ENCODE data around the gene SHISA6. TPM values are rescaled to one million over a fixed set of nuclear protein-coding genes. Genes with fewer than 3 reads are reported as not detected.

The SHISA6 gene
- total RNA-seq, 2 experiments from 2014 or later, result not detected

DNA sequence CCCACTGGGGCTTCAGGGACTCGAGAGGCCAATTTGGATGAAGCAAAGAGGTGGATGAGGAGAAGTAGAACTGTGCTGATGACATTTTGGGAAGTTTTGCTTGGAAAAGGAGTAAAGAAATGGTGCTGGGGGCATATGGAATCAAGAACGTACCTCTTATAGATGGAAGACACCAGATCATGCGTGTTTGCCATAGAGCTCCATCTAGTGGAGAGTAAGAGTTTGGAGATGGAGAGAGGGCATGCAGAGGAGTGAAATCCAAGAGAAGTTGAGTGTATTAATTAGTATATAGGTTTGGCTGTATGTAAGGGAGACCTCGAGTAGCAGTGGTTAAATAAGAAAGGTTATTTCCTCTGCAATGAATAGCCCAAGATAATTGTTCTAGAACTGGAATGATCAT lies 56.0 kb downstream of the SHISA6 start:
- no peak overlapping the region for H3K27ac ChIP-seq (ENCODE audit: low read depth, low read length, poor library complexity, severe bottlenecking)
- no peaks in the 10 kb centered on the region for H3K36me3 ChIP-seq (ENCODE audit: insufficient read depth, low read length)
- no peaks in the 10 kb centered on the region for H4K20me1 ChIP-seq (ENCODE audit: insufficient read depth, low read length)
- POLR2A ChIA-PET, result no interaction called here
- no peaks in the 10 kb centered on the region for H3K4me1 ChIP-seq (ENCODE audit: insufficient read depth, low read length, poor library complexity, severe bottlenecking)
- intact Hi-C loops (cut with micrococcal nuclease; ENCODE audit: unreplicated experiment), result no loop called here
- H2AFZ ChIP-seq (ENCODE audit: low read length), result no peak overlapping the region
- CTCF ChIA-PET (ENCODE audit: unreplicated experiment), result no interaction called here
- H3K9me3 ChIP-seq (ENCODE audit: low read length), result no peaks in the 10 kb centered on the region
- no peak for TF ChIP-seq EZH2phosphoT487 (IDR thresholded peaks at IDR 0.05; ENCODE audit: borderline replicate concordance, low read depth, low read length)
- TF ChIP-seq, protein P1, sequence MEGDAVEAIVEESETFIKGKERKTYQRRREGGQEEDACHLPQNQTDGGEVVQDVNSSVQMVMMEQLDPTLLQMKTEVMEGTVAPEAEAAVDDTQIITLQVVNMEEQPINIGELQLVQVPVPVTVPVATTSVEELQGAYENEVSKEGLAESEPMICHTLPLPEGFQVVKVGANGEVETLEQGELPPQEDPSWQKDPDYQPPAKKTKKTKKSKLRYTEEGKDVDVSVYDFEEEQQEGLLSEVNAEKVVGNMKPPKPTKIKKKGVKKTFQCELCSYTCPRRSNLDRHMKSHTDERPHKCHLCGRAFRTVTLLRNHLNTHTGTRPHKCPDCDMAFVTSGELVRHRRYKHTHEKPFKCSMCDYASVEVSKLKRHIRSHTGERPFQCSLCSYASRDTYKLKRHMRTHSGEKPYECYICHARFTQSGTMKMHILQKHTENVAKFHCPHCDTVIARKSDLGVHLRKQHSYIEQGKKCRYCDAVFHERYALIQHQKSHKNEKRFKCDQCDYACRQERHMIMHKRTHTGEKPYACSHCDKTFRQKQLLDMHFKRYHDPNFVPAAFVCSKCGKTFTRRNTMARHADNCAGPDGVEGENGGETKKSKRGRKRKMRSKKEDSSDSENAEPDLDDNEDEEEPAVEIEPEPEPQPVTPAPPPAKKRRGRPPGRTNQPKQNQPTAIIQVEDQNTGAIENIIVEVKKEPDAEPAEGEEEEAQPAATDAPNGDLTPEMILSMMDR (conservative IDR thresholded peaks at IDR 0.05; ENCODE audit: low read length), result peak; percentile 74
- peak; percentile 2 for DNase-seq (ENCODE audit: low spot score)
- no TSS peak for BruUV-seq (replicated peaks)
- no peak overlapping the region for H3K4me3 ChIP-seq (ENCODE audit: low read depth, low read length, poor library complexity, severe bottlenecking)
- H3K79me2 ChIP-seq (ENCODE audit: insufficient read depth, low read depth, low read length), result no peaks in the 10 kb centered on the region
- no peak overlapping the region for H3K4me2 ChIP-seq (ENCODE audit: low read length)
- H3K9me2 ChIP-seq (ENCODE audit: insufficient read depth, low read length), result no peaks in the 10 kb centered on the region

DNA sequence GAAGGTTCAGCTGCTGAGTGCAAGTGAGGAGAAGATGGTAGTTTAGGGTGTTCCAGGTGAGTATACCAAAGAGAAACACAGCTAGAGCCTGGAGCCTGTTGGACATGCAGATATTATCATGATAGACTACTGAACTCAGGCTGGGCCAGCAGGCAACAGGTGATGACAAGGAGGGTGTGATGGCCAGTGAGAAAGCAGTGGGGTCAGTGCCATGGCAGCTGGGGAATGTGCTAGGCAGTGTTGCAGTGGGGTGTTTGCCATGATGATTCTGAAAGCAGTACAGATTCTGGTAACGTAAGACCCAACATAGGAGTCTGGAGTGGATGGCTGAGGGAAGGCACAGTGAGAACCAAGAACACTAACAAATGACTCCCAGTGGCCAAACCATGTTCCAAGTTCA lies 57.4 kb downstream of the SHISA6 start:
- H3K4me3 ChIP-seq (ENCODE audit: low read depth, low read length, poor library complexity, severe bottlenecking), result no peak overlapping the region
- no peak overlapping the region for H3K27ac ChIP-seq (ENCODE audit: low read depth, low read length, poor library complexity, severe bottlenecking)
- H2AFZ ChIP-seq (ENCODE audit: low read length), result no peak overlapping the region
- no peak for TF ChIP-seq EZH2phosphoT487 (IDR thresholded peaks at IDR 0.05; ENCODE audit: borderline replicate concordance, low read depth, low read length)
- DNase-seq (ENCODE audit: low spot score), result no peak
- POLR2A ChIA-PET, result no interaction called here
- intact Hi-C loops (cut with micrococcal nuclease; ENCODE audit: unreplicated experiment), result no loop called here
- CTCF ChIA-PET (ENCODE audit: unreplicated experiment), result no interaction called here
- no peaks in the 10 kb centered on the region for H4K20me1 ChIP-seq (ENCODE audit: insufficient read depth, low read length)
- H3K9me3 ChIP-seq (ENCODE audit: low read length), result no peaks in the 10 kb centered on the region
- no peaks in the 10 kb centered on the region for H3K36me3 ChIP-seq (ENCODE audit: insufficient read depth, low read length)
- H3K9me2 ChIP-seq (ENCODE audit: insufficient read depth, low read length), result no peaks in the 10 kb centered on the region
- no peaks in the 10 kb centered on the region for H3K4me1 ChIP-seq (ENCODE audit: insufficient read depth, low read length, poor library complexity, severe bottlenecking)
- no peak overlapping the region for H3K4me2 ChIP-seq (ENCODE audit: low read length)
- no peaks in the 10 kb centered on the region for H3K79me2 ChIP-seq (ENCODE audit: insufficient read depth, low read depth, low read length)
- no TSS peak for BruUV-seq (replicated peaks)

DNA sequence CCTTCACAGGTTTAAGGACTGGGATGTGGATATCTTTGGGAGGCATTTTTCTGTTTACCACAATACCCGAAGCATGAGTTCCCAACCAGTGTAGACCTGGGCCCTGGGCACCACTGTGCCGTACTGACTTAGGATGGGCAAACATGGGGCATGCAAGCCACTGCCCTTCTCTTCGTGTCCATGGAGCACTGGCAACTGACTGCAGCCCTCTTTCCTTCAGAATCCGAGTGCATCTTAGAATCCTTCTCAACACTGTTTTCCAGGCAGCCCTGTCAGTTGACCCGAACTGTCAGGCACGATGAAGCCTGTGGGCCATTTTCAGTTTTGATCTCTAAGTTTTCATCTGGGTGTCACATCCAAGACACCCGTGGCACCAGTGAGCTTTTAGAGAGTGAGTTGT lies 59.2 kb downstream of the SHISA6 start:
- Histone ChIP-seq H3K27ac (ENCODE audit: low read depth, low read length, poor library complexity, severe bottlenecking) (no peak overlapping the region), H3K79me2 (ENCODE audit: insufficient read depth, low read depth, low read length) (no peaks in the 10 kb centered on the region), H3K4me1 (ENCODE audit: insufficient read depth, low read length, poor library complexity, severe bottlenecking) (no peaks in the 10 kb centered on the region), H3K4me3 (ENCODE audit: low read depth, low read length, poor library complexity, severe bottlenecking) (no peak overlapping the region), H3K4me2 (ENCODE audit: low read length) (no peak overlapping the region), H4K20me1 (ENCODE audit: insufficient read depth, low read length) (no peaks in the 10 kb centered on the region), H3K9me2 (ENCODE audit: insufficient read depth, low read length) (no peaks in the 10 kb centered on the region), H2AFZ (ENCODE audit: low read length) (no peak overlapping the region), H3K9me3 (ENCODE audit: low read length) (no peaks in the 10 kb centered on the region), H3K36me3 (ENCODE audit: insufficient read depth, low read length) (no peaks in the 10 kb centered on the region)
- no TSS peak for BruUV-seq (replicated peaks)
- no peak for TF ChIP-seq EZH2phosphoT487 (IDR thresholded peaks at IDR 0.05; ENCODE audit: borderline replicate concordance, low read depth, low read length)
- TF ChIP-seq, protein P1 (conservative IDR thresholded peaks at IDR 0.05; ENCODE audit: low read length), result no peak
- ChIA-PET CTCF (ENCODE audit: unreplicated experiment) (no interaction called here), POLR2A (no interaction called here)
- intact Hi-C loops (cut with micrococcal nuclease; ENCODE audit: unreplicated experiment), result no loop called here
- DNase-seq (ENCODE audit: low spot score), result no peak
